Left hindlimb (tissue), 1 donor: ENCODE results near the gene ZFAND2A.
"Not testable (repeated sequence)": the region's sequence is repeated elsewhere in the genome, so short reads cannot be mapped to it uniquely, and the experiment has no call there.

Experiments
- DNase-seq: peaks from one replicate; pipeline ENCODE4 v3.0.0-alpha.2; 2018

ZFAND2A gene

GRCh38 chr7:1121886-1122831, 37.8 kb downstream of the ZFAND2A start:
- DNase-seq, result no peak

GRCh38 chr7:1121476-1121875, 38.5 kb downstream of the ZFAND2A start:
- DNase-seq, result no peak

GRCh38 chr7:1120791-1121190, 39.2 kb downstream of the ZFAND2A start:
- no peak for DNase-seq

- DNase-seq, result no peak
Observed at GRCh38 chr7:1119201-1119600, 40.8 kb downstream of the ZFAND2A start.

- no peak for DNase-seq
Observed at GRCh38 chr7:1117321-1117928, 42.6 kb downstream of the ZFAND2A start.

- DNase-seq, result not testable (repeated sequence)
Observed at GRCh38 chr7:1116383-1117008, 43.5 kb downstream of the ZFAND2A start.

GRCh38 chr7:1115171-1116045, 44.6 kb downstream of the ZFAND2A start:
- not testable (repeated sequence) for DNase-seq

GRCh38 chr7:1114505-1114904, 45.5 kb downstream of the ZFAND2A start:
- no peak for DNase-seq

GRCh38 chr7:1114088-1114487, 45.9 kb downstream of the ZFAND2A start:
- DNase-seq, result no peak

GRCh38 chr7:1113548-1113885, 46.5 kb downstream of the ZFAND2A start:
- DNase-seq, result no peak

GRCh38 chr7:1112625-1113547, 47.1 kb downstream of the ZFAND2A start:
- DNase-seq, result no peak

- no peak for DNase-seq
Observed at GRCh38 chr7:1112109-1112508, 47.9 kb downstream of the ZFAND2A start.

- no peak for DNase-seq
Observed at GRCh38 chr7:1111156-1111555, 48.8 kb downstream of the ZFAND2A start.

- no peak for DNase-seq
Observed at GRCh38 chr7:1110358-1110757, 49.6 kb downstream of the ZFAND2A start.

- DNase-seq, result no peak
Observed at GRCh38 chr7:1109581-1110310, 50.2 kb downstream of the ZFAND2A start.

- DNase-seq, result no peak
Observed at GRCh38 chr7:1108264-1108920, 51.6 kb downstream of the ZFAND2A start.

GRCh38 chr7:1106793-1107421, 53.1 kb downstream of the ZFAND2A start:
- DNase-seq, result no peak

- DNase-seq, result no peak
Observed at GRCh38 chr7:1106063-1106792, 53.8 kb downstream of the ZFAND2A start.

- no peak for DNase-seq
Observed at GRCh38 chr7:1105189-1105588, 54.8 kb downstream of the ZFAND2A start.
